AG09309 (cell line): Measurements from ENCODE around the gene ZNF518B.
"Not testable (repeated sequence)": the region's sequence is repeated elsewhere in the genome, so short reads cannot be mapped to it uniquely, and the experiment has no call there.

Experiments
- DNase-seq: peaks from one replicate; pipeline ENCODE4 v3.0.0-alpha.2; 2010; ENCODE audit warnings: low read depth
- H3K4me3 ChIP-seq: 2 replicates; pipeline ENCODE4 v1.5.1; 2011; ENCODE audit warnings: mild to moderate bottlenecking, low read depth, low read length, moderate library complexity; ENCODE audit not compliant: control insufficient read depth
- CTCF ChIP-seq: IDR thresholded peaks from 2 replicates; pipeline ENCODE4 v1.5.1; 2011; ENCODE audit warnings: mild to moderate bottlenecking, low read depth, low read length, inconsistent platforms; ENCODE audit not compliant: insufficient read depth, control insufficient read depth; ENCODE audit errors: missing control alignments

Gene ZNF518B

GRCh38 chr4:10442976-10443375, 14.2 kb downstream of the ZNF518B start:
- no peak for TF ChIP-seq CTCF
- H3K4me3 ChIP-seq = no peak overlapping the region
- DNase-seq = no peak

- TF ChIP-seq CTCF = no peak
- no peak for DNase-seq
- no peak overlapping the region for H3K4me3 ChIP-seq
Measured at GRCh38 chr4:10441512-10441911, 15.7 kb downstream of the ZNF518B start.

DNA sequence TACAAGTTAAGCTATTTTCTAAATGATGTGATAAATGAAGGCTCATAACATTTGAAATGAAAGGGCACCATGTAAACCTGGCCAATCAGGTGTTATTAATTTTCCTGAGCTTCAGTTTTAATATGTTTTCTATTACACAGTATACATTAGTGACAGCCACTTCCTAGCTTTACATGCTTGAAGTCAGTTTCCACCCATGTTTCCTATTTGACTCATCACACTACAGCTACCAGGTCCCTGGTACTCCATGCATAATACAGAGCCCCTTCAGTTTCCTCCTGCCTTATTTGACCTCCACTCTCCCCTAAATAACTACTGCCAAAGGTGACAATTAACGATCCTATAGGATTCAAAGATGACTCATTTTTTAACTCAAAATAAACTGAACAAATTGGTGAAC, 18.3 kb downstream of the ZNF518B start:
- TF ChIP-seq CTCF = no peak
- no peak overlapping the region for H3K4me3 ChIP-seq
- no peak for DNase-seq

DNA sequence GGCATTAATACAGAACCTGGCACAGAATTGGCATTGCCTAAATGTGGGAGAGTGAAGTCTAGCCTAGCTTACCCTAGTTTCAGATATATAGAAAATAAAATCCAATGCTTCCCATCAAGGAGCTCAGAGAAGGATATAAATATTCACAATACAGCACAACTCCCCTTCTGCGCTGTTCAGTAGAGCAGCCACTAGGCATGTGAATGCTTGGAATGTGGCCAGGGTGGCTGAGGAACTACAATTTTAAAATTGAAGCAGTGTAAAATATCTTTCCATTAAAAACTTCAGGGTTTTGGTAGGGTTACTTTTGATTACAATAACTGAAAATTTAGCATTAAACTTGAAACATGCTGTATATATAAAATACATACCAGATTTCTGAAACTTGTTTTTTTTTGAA, 19.5 kb downstream of the ZNF518B start:
- no peak for TF ChIP-seq CTCF
- no peak overlapping the region for H3K4me3 ChIP-seq
- no peak for DNase-seq

DNA sequence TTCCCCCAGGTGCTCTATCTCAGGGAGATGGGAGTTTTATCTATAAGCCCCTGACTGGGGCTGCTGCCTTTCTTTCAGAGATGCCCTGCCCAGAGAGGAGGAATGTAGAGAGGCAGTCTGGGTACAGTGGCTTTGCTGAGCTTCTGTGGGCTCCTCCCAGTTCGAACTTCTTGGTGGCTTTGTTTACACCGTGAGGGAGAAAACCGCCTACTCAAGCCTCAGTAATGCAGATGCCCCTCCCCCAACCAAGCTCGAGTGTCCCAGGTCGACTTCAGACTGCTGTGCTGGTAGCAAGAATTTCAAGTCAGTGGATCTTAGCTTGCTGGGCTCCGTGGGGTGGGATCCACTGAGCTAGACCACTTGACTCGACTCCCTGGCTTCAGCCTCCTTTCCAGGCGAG, 29.5 kb downstream of the ZNF518B start:
- DNase-seq, H3K4me3 ChIP-seq: not testable (repeated sequence)

DNA sequence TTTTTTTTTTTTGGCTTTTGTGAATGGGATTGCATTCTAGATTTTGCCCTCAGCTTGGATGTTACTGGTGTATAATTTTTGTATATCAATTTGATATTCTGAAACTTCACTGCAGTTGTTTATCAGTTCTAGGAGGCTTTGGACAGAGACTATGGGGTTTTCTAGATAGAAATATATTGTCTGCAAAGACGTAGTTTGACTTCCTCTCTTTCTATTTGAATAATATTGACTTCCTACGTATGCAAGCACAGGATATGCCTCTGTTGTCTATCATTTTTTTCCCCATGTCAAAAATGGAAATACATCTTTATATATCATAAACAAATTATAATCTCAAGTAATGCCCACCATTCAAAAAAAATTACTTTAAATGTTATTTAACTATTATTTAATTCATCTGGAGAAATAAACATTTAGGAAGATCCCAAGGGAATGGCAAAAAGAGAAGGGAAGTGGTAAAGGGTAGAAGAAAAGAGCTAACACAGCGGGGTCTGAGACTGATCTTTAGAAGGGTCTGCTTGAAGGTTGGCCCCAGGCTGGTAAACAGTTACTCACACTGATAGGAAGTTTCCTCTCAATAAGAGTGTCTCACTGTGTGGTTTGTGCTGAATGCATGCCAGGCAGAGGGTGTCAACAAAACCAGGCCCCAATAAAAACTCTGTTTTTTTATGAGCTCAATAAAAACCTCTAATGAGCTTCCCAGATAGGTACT, 35.7 kb downstream of the ZNF518B start:
- DNase-seq = no peak
- TF ChIP-seq CTCF = no peak
- no peak overlapping the region for H3K4me3 ChIP-seq

GRCh38 chr4:10417740-10418139, 39.5 kb downstream of the ZNF518B start:
- H3K4me3 ChIP-seq = no peak overlapping the region
- no peak for DNase-seq
- TF ChIP-seq CTCF = no peak
